ENCODE results near the gene CDH4.
"Not testable (repeated sequence)": the region's sequence is repeated elsewhere in the genome, so short reads cannot be mapped to it uniquely, and the experiment has no call there.

Gene CDH4

DNA sequence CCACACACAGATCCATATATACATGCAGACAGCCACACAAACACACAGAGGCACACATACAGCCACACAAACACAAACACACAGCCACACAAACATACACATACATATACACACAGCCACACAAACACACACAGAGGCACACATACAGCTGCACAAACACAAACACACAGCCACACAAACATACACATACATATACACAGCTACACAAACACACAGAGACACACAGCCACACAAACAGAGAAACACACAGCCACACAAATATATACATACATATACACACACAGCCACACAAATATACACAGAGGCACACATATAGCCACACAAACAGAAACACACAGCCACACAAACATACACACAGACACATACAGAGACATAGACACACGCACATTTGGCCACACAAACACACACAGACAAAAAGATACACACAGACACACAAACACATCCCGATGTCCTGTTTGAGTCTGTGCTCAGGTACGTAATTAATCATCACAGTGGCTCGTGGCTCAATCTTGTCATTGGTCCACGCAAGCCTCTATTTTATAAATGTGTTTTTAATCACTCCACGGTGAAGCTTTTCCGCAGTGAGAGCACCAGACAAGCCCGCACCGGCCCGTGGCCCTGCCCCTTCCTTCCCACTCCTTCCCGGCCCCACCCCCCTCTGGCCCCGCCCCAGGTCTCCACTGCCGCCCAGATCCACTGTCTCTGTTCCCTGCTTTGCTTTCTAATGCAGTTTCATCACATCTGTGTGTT lies 135.3 kb downstream of the CDH4 start:
- peak; percentile 64 for DNase-seq (ENCODE audit: low spot score)

DNA sequence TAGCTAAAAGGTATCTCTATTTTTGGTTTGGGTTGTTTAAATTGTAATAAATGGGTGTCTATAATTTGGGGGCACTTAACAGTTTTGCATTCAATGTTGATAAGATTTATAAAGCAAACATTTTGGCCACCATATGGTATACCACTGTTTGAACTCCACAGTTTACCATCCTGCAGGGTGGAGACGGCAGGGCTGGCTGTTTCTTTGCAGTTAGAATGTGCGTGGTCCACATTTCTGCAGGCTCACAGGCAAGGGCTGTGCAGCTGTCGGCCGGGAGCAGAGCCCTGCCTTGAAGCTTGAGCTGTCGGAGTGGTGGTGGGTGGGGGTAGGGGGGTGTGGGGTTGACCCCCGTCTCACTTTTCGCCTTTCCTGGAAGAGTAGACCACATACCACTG lies 135.9 kb downstream of the CDH4 start:
- no peak for DNase-seq (ENCODE audit: low spot score)

DNA sequence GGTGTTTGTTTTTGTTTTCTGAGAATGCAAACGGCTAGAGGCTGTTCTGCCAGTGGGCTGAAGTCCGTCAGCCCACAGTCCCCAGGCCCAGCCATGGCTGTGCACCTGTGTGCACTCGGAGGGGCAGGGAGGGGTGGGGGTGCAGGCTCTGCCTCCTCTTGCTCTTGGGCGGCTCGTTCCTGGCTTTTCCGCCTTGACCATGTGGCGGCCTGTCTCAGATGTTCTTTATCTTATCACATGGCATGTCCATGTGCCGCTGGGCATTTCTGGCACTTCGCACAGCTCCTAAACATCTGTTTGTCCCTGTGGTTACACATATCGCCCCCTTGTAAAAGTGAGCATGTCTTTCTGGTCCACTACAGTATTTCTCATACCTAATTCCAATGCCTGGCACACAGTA lies 137.0 kb downstream of the CDH4 start:
- DNase-seq (ENCODE audit: low spot score), result no peak

DNA sequence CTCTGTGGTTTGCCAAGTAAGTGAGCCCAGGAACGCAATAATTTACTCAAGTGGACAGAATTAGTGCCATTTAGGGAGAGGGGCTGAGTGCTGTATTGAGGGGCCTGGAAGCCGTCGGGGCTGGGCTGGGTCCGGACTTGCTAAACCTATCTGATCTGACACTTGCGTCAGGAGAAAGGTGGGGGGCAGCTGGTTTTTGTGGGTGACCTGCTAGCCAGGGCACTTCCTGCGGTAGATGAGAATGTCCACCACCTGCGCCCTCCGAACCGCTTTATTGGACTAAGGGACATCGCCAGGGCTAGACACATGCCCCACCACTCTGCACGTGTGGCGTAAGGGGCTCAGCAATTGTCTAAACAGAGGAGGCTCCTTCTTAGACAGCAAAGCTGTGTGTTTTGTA lies 139.1 kb downstream of the CDH4 start:
- DNase-seq (ENCODE audit: low spot score), result no peak

DNA sequence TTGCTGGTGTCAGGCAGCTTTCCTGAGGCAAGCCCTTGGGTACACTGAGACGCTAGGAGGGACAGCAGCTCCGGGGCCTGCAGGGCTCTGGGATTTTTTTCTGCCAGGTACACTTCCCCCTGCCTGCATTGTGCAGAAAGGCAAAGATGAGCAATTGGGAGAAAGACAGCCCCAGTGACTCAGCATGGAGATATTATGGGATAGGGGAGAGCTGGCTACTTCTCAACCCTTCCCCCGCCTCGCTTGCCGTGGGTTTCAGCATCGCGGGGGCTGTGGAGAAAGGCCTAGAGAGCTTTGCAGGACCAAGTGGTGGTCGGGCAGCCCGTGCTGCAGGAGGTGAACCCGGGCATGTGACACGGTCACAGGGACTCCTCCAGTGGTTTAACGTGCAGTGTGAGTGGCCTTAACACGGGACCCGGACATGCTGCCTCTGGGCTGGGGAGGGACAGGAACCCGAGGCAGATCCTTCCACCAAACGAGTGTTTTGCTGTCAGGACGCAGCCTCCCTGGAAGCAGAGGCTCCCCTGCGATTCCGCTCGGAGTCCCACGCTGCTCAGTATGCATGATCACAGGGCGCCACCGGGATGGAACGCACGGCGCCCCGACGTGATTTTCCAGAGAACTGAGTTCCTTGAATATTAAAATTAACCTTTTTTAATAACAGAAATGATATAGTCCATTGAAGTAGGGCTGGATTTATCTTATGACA lies 139.9 kb downstream of the CDH4 start:
- no peak for DNase-seq (ENCODE audit: low spot score)

DNA sequence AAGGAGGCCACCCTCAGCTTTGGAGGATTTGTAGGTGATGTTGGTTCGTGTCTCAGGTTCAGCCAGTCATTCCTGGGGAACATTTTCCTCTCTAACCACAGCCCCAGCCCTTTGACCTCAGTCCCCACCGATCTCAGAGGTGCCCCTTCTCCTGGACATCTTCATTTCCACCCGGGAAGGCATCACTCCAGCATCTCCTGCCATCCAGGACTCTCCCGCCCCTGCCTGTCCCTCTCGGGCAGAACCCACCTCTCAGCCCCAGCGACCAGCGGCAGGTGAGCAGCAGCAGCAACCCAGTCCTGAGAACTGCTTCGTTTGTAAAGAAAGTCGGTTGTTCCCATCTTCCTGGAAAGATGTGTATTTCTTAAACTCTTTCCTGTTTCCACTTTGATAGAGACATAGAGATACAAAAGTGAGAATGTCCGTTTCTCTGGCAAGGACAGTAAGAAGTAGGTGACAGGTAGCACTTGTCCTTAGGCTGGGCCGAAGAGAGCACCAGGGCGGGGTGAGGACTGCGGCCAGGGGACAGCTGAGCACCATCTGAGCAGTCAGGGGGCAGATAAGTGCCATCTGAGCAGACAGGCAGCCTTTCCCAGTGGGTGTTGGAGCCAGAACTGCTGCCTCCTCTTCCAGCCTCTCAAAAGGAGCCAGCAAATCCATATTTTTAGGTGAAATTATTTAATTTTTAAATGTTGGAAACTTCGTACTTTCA lies 142.2 kb downstream of the CDH4 start:
- DNase-seq (ENCODE audit: low spot score), result no peak

DNA sequence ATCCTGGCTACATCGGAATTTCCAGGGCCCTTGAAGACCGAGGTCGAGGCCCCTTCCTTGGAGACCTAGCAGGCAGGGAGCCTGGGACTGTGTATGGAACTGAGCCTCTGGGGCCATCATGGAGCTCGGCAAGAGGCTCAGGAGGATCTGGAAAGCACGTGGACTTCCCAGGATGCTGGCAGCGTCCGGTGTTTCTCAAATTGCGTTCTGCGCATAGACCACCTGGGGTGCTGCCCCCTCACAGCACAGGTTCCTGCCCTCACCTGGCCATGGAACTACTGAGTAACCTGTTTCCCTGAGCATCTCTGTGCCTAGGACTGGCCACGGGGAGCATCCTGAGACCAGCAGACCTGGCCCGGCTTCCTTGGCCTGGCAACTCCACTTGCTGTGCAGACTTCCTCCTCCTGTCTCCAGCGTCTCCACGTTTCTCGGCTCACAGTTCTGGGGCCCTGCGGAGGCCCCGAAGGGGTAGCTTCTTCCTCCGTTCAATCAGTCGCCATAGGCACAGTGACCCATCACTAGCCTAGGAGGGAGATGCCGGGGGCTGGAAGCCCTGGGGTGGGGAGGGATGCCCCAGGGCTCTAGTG lies 144.3 kb downstream of the CDH4 start:
- DNase-seq (ENCODE audit: low spot score), result no peak

DNA sequence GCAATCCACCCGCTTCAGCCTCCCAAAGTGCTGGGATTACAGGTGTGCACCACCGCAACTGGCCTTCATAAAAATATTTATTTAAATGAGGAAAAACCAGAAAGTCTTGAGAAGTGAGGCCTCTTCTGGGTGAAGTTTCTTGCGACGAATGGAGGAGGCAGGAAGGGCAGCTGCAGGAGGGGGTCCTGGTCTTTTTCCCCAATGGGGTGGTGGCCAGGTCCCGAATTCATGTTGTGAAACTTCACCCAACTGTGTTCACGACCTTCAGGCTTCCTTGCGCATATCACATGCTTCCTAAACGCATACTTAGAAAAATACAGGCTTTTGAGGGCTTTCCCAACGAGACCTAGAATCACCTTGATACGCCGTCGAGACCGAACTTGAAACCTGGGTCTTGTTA lies 145.1 kb downstream of the CDH4 start:
- DNase-seq (ENCODE audit: low spot score), result no peak

DNA sequence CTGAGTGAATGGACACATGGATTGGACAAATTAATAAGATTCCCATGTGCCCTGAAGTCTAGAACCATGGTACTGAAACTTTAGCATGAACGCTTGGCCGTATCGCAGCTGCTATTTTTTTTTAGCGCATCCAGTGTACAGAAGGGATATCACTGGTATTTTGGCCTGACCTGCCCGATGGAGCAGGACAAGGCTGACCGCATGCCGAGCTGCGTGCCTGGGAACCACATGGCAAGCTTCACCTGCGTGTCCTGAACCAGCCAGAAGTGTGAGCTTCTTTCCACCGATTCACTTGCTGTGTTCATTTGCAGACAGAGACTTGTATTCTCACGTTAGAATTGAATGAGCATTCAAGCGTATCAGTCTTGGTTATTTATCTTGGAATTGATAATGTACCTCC lies 145.7 kb downstream of the CDH4 start:
- no peak for DNase-seq (ENCODE audit: low spot score)

DNA sequence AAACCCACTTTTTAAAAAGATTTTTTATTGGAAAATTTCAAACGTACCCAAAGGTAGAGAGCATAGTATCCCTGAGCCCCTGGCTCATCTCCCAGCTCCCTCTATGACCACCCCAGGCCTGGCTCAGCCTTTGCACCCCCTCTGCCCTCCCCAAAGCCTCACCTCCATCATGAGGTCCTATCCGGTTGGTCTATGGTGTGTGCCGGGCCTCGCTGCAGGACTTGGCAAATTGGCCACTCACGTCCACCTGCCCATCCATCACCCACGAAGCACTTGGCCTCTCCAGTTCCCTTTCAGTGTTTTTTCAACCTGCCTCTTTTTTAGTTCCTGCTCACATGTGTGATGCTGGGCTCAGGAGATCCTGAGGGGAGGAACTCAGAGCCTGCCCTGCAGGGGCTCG lies 147.4 kb downstream of the CDH4 start:
- DNase-seq (ENCODE audit: low spot score), result no peak

DNA sequence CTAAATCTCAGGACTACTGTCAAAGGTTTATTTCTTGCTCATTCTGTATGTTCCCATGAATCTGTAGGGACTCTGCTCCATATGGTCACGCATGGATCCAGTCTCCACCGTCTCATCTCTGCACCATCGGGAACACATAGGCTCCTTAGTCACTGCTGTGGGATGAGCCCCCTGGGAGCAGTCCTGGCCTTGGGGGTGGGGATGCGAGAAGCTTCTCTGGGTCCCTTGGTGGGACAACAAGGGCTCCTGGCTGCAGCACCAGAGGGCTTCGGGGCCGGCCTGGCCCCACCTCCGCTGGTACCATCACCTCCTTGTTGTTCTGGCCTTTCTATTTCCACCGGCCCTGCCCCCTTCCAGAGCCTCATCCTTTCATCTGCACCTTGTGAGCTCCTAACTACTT lies 148.4 kb downstream of the CDH4 start:
- DNase-seq (ENCODE audit: low spot score), result no peak

DNA sequence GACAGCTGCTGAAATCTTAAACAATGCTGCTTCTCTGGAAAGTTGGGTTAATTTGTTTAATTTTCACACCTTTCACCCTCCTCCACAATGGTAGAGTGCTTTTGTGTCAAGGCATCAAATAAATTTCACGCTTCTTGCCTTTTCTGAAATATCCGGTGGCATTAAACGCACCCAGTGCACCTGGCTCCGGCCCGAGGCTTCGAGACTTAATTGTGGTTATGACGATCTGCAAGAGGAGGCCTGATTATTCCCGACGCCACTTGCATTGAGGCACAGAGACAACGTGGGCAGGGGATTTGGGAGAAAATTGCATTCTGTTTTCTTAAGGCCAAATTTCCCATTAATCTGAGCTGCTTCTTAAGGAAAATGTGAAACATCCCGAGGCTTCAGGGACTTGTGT lies 152.2 kb downstream of the CDH4 start:
- no peak for DNase-seq (ENCODE audit: low spot score)

DNA sequence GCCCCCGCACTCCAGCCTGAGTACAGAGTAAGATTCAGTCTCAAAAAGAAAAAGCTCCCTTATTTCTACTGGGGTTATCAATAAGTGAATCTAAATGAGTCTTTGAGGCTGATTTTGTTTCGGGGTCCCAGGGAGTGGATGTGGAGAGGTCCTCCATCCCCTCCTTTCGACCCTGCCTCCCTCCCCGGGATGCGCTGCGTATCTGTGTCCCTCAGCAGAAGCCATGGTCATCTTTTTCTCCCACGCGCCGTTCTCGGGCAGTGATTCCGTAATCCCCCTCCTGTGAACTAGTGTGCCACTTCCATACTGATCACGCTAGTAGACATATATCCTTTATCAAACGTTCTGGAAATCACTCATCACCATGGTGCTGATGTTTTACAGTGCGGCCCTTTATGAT lies 152.9 kb downstream of the CDH4 start:
- no peak for DNase-seq (ENCODE audit: low spot score)

DNA sequence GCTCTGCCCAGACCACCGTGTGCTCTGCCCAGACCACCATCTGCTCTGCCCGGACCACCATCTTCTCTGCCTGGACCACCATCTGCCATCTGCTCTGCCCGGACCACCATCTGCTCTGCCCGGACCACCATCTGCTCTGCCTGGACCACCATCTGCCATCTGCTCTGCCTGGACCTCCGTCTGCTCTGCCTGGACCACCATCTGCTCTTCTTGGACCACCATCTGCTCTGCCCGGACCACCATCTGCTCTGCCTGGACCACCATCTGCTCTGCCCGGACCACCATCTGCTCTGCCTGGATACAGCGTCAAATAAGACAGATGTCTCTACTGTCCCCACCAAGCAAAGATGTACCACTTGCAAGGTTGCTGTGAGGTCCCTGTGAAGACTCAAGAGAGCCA lies 154.7 kb downstream of the CDH4 start:
- not testable (repeated sequence) for DNase-seq (ENCODE audit: low spot score)

DNA sequence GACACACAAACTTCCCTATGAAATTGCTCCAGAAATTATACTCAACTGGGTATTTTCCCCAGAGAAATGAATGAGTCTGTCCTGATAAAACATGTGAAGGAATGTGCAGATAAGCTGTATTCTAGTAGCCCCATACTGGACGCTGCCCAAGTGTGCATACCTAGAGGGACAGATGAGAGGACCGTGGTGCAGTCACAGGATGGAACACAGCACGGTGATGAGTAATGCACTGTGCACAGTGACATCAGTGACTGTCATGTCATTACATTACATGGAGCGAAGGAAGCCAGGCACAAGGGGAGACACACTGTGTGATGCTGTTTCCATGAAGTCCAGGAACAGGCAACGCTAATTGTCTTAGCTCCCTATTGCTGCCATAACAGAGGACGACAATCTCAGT lies 155.5 kb downstream of the CDH4 start:
- no peak for DNase-seq (ENCODE audit: low spot score)

DNA sequence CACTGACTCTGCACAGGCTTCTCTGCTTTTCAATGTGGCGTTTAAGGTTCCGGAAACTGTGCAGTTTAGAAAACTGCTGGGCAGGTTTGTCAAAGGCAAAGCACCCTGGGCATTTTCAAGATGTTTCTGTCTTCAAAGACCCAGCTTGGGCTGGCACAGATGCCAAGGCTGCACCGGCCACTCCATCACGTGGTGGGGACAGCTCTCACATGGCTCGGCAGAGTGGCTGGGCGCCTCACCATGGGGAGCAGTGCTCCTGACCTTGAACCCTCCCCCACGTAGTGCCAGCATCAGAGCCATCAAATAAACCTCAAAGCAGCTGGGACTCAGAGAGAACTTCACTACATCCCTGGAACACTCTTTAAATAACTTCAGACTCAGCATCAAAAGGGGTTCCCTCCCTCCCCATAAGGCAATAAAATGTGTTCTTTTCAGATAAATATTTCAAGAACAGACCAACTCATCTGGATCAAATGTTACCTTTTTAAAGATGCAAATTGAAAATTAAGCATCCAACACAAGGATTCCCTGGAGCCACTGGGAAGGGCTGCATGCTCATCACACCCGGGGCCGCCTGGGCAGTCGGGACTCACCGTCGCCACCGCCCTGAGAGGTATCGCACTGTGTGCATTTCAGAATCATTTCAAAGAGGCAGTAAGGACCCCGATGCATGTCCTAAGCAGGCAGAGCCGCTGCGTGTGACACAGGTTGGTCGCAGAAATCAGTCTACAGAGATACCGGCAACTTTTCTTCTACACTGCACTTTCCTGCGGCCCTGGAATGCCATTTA lies 157.1 kb downstream of the CDH4 start:
- DNase-seq (ENCODE audit: low spot score), result no peak

DNA sequence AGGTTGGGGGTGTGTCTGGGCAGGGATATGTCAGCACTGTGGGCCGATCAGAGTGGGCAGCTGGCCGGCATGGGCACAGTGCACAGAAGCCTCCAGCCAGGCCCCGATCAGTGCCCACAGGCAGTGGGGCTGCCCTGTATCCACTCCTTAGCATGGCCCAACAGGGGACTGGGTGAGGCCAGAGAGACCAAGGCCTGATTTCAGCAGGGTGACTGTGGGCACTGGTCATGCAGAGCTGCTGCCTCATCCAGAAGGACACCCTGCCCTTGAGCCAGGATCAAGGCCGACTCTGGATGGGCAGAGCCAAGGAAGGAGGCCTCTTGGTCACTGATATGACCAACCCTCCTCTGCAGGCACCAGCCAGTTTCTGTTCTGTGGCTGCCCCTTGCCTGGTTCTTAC lies 159.7 kb downstream of the CDH4 start:
- DNase-seq (ENCODE audit: low spot score), result no peak

DNA sequence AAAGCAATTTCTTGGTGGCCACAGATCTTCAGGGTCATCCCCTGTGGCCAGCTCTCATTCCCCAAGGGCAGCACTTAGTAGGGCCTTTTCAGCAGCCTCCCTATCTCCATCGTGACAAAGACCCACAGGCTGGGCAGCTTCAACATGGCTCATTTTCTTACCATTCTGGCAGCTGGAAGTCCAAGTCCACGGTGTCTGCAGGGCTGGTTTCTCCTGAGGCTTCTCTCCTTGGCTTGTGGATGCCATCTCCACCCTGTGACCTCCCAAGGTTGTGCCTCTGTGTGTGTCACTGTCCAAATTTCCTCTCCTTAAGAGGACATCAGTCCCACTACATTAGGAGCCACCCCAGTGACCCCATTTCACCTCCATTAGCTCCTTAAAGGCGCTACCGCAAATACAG lies 161.7 kb downstream of the CDH4 start:
- DNase-seq (ENCODE audit: low spot score), result no peak

DNA sequence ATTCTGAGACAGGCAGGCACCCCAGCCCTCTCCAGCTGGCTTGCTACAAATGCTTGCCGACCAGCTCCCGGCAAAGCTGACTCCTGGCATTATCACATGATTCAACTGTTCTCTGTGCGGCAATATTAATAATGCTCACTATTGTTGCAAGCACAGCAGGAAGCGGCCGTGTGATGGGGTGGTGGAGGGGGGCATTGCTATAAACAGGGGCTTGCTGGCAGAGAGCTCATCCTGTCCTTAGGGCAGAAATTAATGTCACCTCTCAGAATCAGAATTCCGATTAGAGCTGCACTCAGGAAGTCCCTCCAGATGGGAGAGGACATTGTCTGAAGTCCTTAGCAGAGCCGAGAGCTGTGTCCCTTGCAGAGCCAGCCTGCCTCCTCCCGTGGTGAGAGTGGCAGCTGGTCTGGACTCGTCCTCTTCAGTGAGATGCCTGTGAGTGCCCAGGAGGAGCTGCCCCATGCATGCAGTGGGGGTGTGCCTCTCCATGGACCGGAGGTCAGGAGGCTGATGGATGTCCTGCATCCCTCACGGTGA lies 162.5 kb downstream of the CDH4 start:
- no peak for DNase-seq (ENCODE audit: low spot score)

DNA sequence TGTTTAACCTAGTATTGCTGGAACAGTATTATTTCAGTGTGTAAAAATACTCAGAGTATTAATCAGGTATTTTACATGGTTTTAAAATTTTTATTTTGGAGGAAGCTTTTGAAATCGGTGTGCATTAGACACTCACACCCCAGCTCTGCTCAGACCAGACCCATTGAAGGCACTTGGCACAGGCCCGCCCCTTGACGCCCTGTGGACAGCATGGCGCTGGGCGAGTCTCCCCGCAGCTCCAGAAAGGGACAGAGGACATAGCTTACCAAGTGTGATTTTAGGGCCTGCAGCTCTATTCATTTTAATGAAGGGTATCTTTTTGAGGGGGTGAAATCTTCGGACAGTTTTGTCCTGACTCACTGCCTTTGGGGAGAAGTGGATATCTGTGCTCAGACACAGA lies 164.5 kb downstream of the CDH4 start:
- DNase-seq (ENCODE audit: low spot score), result no peak

DNA sequence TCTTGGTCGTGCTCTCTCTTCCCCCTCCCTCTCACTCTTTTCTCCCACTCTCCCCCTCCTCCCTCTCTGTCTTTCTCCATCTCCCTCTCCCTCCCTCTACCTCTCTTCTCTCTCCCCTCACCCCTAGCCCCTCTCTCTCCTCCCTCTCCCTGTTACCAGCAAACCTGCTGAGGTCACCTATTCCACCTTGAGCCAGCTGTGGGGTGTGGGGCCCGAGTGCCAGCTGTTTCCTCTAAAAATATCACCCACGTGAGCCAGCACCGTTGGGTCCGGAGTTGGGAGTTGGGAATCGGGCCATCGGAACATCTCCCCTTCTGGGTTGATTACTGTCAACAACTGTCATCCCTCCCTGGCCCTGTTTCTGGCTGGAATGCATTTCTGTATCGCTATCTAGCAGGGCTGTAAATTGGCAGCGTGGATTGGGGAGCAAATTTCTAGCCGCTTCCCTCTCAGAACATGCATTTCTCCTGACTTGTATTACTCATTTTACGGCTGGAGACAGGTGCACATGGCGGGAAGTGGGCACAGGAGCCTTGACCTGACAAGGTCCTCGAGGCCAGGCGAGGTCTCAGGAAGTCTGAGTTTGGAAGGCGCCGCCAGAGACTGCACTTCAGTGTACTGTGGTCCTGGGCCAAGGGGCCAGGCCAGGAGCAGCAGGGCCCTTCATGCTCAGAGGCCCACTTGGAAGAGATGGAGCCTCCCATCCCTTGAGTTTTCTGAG lies 165.3 kb downstream of the CDH4 start:
- DNase-seq (ENCODE audit: low spot score), result no peak
